HFF-Myc (cell line): Measurements from ENCODE around the gene ITIH5.
A peak's percentile ranks its signal among the peaks of the same experiment; 100 is the strongest.

ENCODE experiments used
- DNase-seq: peaks from one replicate; pipeline ENCODE4 v3.0.0-alpha.2; 2011; ENCODE audit warnings: low read depth; ENCODE audit errors: extremely low read depth
- H3K4me3 ChIP-seq: replicated peaks from 2 replicates; pipeline ENCODE4 v1.5.1; 2011; ENCODE audit warnings: low read depth, mild to moderate bottlenecking, control low read depth, low read length
- TF ChIP-seq, protein P1 (sequence below): IDR thresholded peaks from 2 replicates; pipeline ENCODE4 v1.5.1; 2012; ENCODE audit warnings: mild to moderate bottlenecking, low read depth, low read length, control low read depth; ENCODE audit errors: missing control alignments

The ITIH5 gene

DNA sequence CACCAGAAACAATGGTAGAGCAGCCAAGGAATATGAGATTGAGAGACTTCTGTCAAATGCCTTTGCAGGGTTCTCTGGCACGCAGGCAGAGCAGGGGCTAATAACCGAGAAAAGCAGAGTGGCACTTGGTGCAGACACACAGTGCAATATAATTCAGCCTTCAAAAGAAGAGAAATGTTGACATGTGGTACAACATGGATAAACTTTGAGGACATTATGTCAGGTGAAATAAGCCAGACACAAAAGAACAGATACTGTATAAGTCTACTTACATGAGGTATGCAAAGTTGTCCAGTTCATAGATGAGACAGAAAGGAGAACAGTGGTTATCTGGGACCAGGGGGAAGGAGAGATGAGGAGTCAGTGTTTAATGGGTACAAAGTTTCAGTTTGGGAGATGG is 41.8 kb downstream of the ITIH5 start:
- DNase-seq, result no peak
- no peak overlapping the region for H3K4me3 ChIP-seq
- TF ChIP-seq, protein P1, sequence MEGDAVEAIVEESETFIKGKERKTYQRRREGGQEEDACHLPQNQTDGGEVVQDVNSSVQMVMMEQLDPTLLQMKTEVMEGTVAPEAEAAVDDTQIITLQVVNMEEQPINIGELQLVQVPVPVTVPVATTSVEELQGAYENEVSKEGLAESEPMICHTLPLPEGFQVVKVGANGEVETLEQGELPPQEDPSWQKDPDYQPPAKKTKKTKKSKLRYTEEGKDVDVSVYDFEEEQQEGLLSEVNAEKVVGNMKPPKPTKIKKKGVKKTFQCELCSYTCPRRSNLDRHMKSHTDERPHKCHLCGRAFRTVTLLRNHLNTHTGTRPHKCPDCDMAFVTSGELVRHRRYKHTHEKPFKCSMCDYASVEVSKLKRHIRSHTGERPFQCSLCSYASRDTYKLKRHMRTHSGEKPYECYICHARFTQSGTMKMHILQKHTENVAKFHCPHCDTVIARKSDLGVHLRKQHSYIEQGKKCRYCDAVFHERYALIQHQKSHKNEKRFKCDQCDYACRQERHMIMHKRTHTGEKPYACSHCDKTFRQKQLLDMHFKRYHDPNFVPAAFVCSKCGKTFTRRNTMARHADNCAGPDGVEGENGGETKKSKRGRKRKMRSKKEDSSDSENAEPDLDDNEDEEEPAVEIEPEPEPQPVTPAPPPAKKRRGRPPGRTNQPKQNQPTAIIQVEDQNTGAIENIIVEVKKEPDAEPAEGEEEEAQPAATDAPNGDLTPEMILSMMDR, result no peak

DNA sequence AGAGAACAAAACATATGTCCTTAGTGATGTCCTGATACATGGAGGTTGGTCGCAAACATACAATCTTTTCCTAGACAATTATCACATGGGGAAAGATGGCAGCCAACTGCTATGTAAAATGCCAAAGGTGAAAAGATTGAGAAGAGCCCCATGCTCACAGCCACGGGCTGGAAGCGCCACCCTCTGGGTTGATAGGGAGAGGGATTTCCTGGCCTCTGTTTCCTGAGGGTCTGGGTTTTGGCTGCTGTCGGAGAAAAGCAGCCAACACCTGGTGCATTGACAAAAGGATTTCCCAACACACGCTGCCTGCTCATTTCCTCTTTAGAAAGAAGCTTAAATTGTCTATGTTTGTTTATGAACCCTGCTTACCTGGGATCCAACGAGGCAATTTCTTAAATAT is 43.8 kb downstream of the ITIH5 start:
- H3K4me3 ChIP-seq, result no peak overlapping the region
- DNase-seq, result no peak
- TF ChIP-seq, protein P1, result no peak

DNA sequence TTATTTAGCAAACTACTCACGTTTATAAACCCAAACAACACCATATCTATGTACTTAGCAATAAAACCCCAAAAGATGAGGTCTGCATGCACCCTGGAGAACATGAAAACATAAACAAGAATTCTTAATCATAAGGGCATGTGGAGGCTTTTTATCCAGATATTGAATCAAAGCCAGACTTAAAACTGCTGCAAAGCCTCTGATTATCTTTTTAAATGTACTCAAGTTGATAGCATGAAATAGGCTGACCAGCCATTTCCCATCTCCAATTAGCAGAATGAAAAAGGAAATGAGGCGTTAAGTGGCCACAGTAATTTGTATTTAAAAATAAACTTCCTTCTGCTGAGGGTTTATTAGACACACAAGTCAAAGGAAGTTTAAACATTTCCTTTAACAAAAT is 48.3 kb downstream of the ITIH5 start:
- no peak overlapping the region for H3K4me3 ChIP-seq
- no peak for DNase-seq
- TF ChIP-seq, protein P1, result no peak

DNA sequence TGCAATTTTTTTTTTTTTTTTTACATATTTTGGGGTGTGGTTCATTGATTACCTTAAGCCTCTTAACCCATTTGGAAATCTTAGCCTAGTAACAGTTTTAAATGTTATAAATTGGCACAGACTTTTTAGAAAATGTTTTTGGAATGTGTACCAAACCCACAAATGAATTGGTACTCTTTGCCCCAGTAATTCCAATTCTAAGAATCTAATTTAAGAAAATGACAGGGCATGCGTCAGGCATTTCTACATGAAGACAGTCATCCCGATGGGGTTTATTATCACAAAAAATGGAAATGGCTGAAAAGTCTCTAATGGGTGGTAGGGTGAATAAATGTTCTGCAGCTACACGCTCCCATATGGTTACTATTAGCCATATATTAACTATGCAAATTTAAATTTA is 54.9 kb downstream of the ITIH5 start:
- no peak overlapping the region for H3K4me3 ChIP-seq
- TF ChIP-seq, protein P1, result no peak
- DNase-seq, result no peak

DNA sequence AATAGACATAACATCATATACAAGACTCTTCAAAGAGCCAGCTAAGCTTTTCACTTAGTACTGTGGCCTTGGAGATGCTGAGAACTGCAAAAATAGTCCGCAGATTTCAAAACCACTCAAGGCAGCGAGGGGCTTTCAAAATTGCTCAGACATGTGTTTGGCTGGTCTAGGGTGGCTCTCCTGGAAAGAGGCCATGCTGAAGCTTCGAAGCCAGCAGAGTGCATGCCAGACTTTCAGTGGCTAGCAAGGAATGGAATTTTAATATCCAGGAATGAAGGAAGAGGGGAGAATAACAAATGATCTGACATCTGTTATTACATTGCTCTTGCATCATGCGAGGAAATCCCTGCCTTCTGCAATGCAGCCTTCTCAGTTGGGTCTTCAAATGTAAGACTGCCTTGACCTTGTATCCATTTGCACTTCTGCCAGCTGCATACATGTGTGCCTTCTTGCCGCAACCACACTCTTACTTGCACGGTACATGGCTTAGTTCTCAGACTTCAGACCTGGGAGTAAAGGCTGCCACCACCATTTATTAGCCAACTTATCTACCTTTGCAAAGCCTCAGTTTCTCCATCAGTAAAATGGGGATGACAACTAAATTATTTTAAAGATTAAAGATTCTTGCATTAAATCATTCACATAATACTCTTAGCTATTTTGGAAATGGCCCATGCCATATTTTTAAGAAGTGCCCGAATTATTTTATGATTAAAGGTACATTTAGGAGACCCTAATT is 55.9 kb downstream of the ITIH5 start:
- TF ChIP-seq, protein P1, result no peak
- peak; percentile 1 for DNase-seq
- H3K4me3 ChIP-seq, result no peak overlapping the region

DNA sequence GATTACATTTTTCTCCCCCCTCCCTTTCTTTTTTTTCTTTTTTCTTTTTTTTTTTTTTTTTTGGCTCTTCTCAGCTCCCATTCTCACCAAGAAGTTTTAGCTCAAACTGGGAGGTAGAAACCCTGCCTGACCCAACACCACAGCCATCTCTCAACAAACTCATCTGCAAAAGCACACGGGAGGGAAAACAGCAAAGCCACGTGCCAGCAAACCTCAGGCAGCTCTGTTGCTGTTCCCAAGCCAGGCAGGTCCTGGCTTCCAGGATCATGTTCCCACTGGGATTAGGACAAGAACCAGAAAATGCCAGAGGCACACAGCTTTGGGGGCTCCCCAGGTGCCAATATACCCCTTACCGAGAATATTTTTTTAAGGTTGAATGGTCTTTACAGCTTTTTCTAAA is 56.7 kb downstream of the ITIH5 start:
- DNase-seq, result no peak
- H3K4me3 ChIP-seq, result no peak overlapping the region
- TF ChIP-seq, protein P1, result no peak

DNA sequence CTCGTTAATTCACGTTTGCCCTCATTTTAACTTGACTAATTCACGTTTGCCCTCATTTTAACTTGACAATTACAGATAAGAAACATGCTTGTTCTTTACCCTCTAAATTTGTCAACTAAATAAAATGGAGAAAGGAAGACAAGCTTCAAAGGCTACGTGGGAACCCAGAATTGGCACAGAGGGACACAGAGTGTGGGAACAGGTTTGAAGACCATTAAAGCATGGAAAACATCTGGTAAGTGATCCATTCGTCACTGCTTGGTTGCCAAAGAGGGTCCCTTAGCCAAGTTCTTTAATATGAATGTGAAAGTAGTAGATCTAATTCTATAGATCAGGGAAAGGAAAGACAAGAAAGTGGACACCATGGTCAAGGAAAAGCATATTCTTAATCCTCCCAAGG is 57.2 kb downstream of the ITIH5 start:
- H3K4me3 ChIP-seq, result no peak overlapping the region
- TF ChIP-seq, protein P1, result no peak

More for the DNA sequence above, 57.2 kb downstream of the ITIH5 start:
- no peak for DNase-seq
